IPS-15b (cell line): ENCODE results near the gene MRPS11.

Source experiments
- H3K27me3 ChIP-seq: one replicate; pipeline ENCODE4 v1.6.1; 2013; ENCODE audit warnings: low read length; ENCODE audit not compliant: control insufficient read depth, insufficient read depth
- H3K36me3 ChIP-seq: one replicate; pipeline ENCODE4 v1.6.1; 2013; ENCODE audit warnings: low read length; ENCODE audit not compliant: control insufficient read depth, insufficient read depth
- H3K4me1 ChIP-seq: one replicate; pipeline ENCODE4 v1.6.1; 2013; ENCODE audit warnings: mild to moderate bottlenecking, low read length; ENCODE audit not compliant: control insufficient read depth, insufficient read depth
- H3K4me3 ChIP-seq: one replicate; pipeline ENCODE4 v1.5.1; 2013; ENCODE audit warnings: low read depth, low read length
- H3K9ac ChIP-seq: one replicate; pipeline ENCODE4 v1.6.1; 2013; ENCODE audit warnings: low read depth, mild to moderate bottlenecking, low read length
- H3K9me3 ChIP-seq: one replicate; pipeline ENCODE4 v1.6.1; 2013; ENCODE audit warnings: mild to moderate bottlenecking, low read length; ENCODE audit not compliant: control insufficient read depth, insufficient read depth

The MRPS11 gene

GRCh38 chr15:88440021-88440420, 27.5 kb upstream of the MRPS11 start:
- H3K4me1 ChIP-seq, result peaks cover 2% of the 10 kb centered on the region
- H3K9me3 ChIP-seq, result no peaks in the 10 kb centered on the region
- no peak overlapping the region for H3K4me3 ChIP-seq
- no peaks in the 10 kb centered on the region for H3K27me3 ChIP-seq
- no peak overlapping the region for H3K9ac ChIP-seq
- H3K36me3 ChIP-seq, result no peaks in the 10 kb centered on the region

GRCh38 chr15:88441076-88441730, 26.3 kb upstream of the MRPS11 start:
- Histone ChIP-seq H3K4me1 (peaks cover 2% of the 10 kb centered on the region), H3K9me3 (no peaks in the 10 kb centered on the region), H3K4me3 (no peak overlapping the region), H3K9ac (no peak overlapping the region), H3K27me3 (no peaks in the 10 kb centered on the region), H3K36me3 (no peaks in the 10 kb centered on the region)

GRCh38 chr15:88447206-88447605, 20.3 kb upstream of the MRPS11 start:
- Histone ChIP-seq H3K9me3 (no peaks in the 10 kb centered on the region), H3K27me3 (peaks cover 12% of the 10 kb centered on the region), H3K4me3 (no peak overlapping the region), H3K9ac (no peak overlapping the region), H3K4me1 (no peaks in the 10 kb centered on the region), H3K36me3 (no peaks in the 10 kb centered on the region)

- Histone ChIP-seq H3K4me1 (no peaks in the 10 kb centered on the region), H3K9me3 (no peaks in the 10 kb centered on the region), H3K36me3 (no peaks in the 10 kb centered on the region), H3K27me3 (peaks cover 12% of the 10 kb centered on the region), H3K9ac (no peak overlapping the region), H3K4me3 (no peak overlapping the region)
Observed at GRCh38 chr15:88447741-88448140, 19.8 kb upstream of the MRPS11 start.

GRCh38 chr15:88448991-88449461, 18.5 kb upstream of the MRPS11 start:
- no peaks in the 10 kb centered on the region for H3K36me3 ChIP-seq
- no peak overlapping the region for H3K4me3 ChIP-seq
- H3K9ac ChIP-seq, result no peak overlapping the region
- H3K4me1 ChIP-seq, result no peaks in the 10 kb centered on the region
- H3K9me3 ChIP-seq, result no peaks in the 10 kb centered on the region
- peaks cover 12% of the 10 kb centered on the region for H3K27me3 ChIP-seq

GRCh38 chr15:88449581-88449980, 17.9 kb upstream of the MRPS11 start:
- no peaks in the 10 kb centered on the region for H3K4me1 ChIP-seq
- H3K4me3 ChIP-seq, result no peak overlapping the region
- H3K9me3 ChIP-seq, result no peaks in the 10 kb centered on the region
- no peak overlapping the region for H3K9ac ChIP-seq
- H3K36me3 ChIP-seq, result no peaks in the 10 kb centered on the region
- H3K27me3 ChIP-seq, result peaks cover 12% of the 10 kb centered on the region

GRCh38 chr15:88450125-88450798, 17.2 kb upstream of the MRPS11 start:
- H3K9ac ChIP-seq, result no peak overlapping the region
- H3K9me3 ChIP-seq, result no peaks in the 10 kb centered on the region
- no peak overlapping the region for H3K4me3 ChIP-seq
- H3K4me1 ChIP-seq, result peaks cover 1% of the 10 kb centered on the region
- H3K27me3 ChIP-seq, result peaks cover 12% of the 10 kb centered on the region
- no peaks in the 10 kb centered on the region for H3K36me3 ChIP-seq

- Histone ChIP-seq H3K9ac (no peak overlapping the region), H3K27me3 (peaks cover 9% of the 10 kb centered on the region), H3K4me3 (no peak overlapping the region), H3K4me1 (peaks cover 2% of the 10 kb centered on the region), H3K36me3 (no peaks in the 10 kb centered on the region), H3K9me3 (no peaks in the 10 kb centered on the region)
Observed at GRCh38 chr15:88453651-88454050, 13.9 kb upstream of the MRPS11 start.

GRCh38 chr15:88454236-88454635, 13.3 kb upstream of the MRPS11 start:
- H3K36me3 ChIP-seq, result peaks cover 2% of the 10 kb centered on the region
- H3K27me3 ChIP-seq, result peaks cover 9% of the 10 kb centered on the region
- H3K9ac ChIP-seq, result no peak overlapping the region
- H3K9me3 ChIP-seq, result no peaks in the 10 kb centered on the region
- H3K4me3 ChIP-seq, result no peak overlapping the region
- H3K4me1 ChIP-seq, result peaks cover 2% of the 10 kb centered on the region

- peaks cover 2% of the 10 kb centered on the region for H3K4me1 ChIP-seq
- H3K4me3 ChIP-seq, result no peak overlapping the region
- no peaks in the 10 kb centered on the region for H3K27me3 ChIP-seq
- H3K9me3 ChIP-seq, result no peaks in the 10 kb centered on the region
- H3K9ac ChIP-seq, result no peak overlapping the region
- peaks cover 10% of the 10 kb centered on the region for H3K36me3 ChIP-seq
Observed at GRCh38 chr15:88454867-88455810, 12.4 kb upstream of the MRPS11 start.

- H3K4me3 ChIP-seq, result no peak overlapping the region
- no peaks in the 10 kb centered on the region for H3K27me3 ChIP-seq
- no peaks in the 10 kb centered on the region for H3K9me3 ChIP-seq
- H3K9ac ChIP-seq, result no peak overlapping the region
- peaks cover 11% of the 10 kb centered on the region for H3K36me3 ChIP-seq
- peaks cover 2% of the 10 kb centered on the region for H3K4me1 ChIP-seq
Observed at GRCh38 chr15:88456733-88457132, 10.8 kb upstream of the MRPS11 start.
